GM12865 (cell line): ENCODE measurements around the gene POLR3GL.
"Not testable (repeated sequence)": the region's sequence is repeated elsewhere in the genome, so short reads cannot be mapped to it uniquely, and the experiment has no call there.

ENCODE experiments used
- DNase-seq: peaks from one replicate; pipeline ENCODE4 v3.0.0; 2010; ENCODE audit warnings: low read depth
- H3K4me3 ChIP-seq: 2 replicates; pipeline ENCODE4 v1.5.1; 2011; ENCODE audit warnings: mild to moderate bottlenecking, low read depth, low read length, control low read depth
- CTCF ChIP-seq: IDR thresholded peaks from 2 replicates; pipeline ENCODE4 v1.5.1; 2011; ENCODE audit warnings: low read length, control low read depth, low read depth, inconsistent platforms; ENCODE audit not compliant: insufficient read depth; ENCODE audit errors: missing control alignments

POLR3GL gene

GRCh38 chr1:145964328-145965118, at the start of gene POLR3GL, which contains the start of gene ANKRD34A:
Gene POLR3GL, plus strand, starts transcription at chr1:145964690. Its CDS starts 10,176 bp downstream, at chr1:145974866.
Gene ANKRD34A, minus strand, starts transcription at chr1:145964575. Its CDS starts 2,816 bp downstream, at chr1:145961759.
- peak; percentile 97 for DNase-seq
- no peak for TF ChIP-seq CTCF
- H3K4me3 ChIP-seq = peak within 1 kb of the TSS; percentile 81

- no peak overlapping the region for H3K4me3 ChIP-seq
- DNase-seq = no peak
- TF ChIP-seq CTCF = no peak
Observed at GRCh38 chr1:145916745-145917144, 47.7 kb upstream of the POLR3GL start.

- TF ChIP-seq CTCF = no peak
- no peak for DNase-seq
- H3K4me3 ChIP-seq = peak overlapping the region; percentile 80
Observed at GRCh38 chr1:145917595-145917994, 46.9 kb upstream of the POLR3GL start.

GRCh38 chr1:145918144-145918991, 46.1 kb upstream of the POLR3GL start, which contains the start of gene PEX11B:
Gene PEX11B, minus strand, starts transcription at chr1:145918717. Its CDS starts 29 bp downstream, at chr1:145918688.
- DNase-seq = peak; percentile 94
- H3K4me3 ChIP-seq = peak within 1 kb of the TSS; percentile 80
- no peak for TF ChIP-seq CTCF

- peak; percentile 47 for DNase-seq
- H3K4me3 ChIP-seq = peak overlapping the region; percentile 80
- no peak for TF ChIP-seq CTCF
Observed at GRCh38 chr1:145918992-145919939, 45.2 kb upstream of the POLR3GL start.

GRCh38 chr1:145920297-145920696, 44.2 kb upstream of the POLR3GL start:
- not testable (repeated sequence) for H3K4me3 ChIP-seq, DNase-seq
